Measurements from ENCODE around the gene SLC31A2. TPM values are rescaled to one million over a fixed set of nuclear protein-coding genes. Genes with fewer than 3 reads are reported as not detected.
"Not testable (repeated sequence)": the region's sequence is repeated elsewhere in the genome, so short reads cannot be mapped to it uniquely, and the experiment has no call there.

Gene SLC31A2
- polyA plus RNA-seq, 3 donors: 82.9 to 247 (median 188) TPM

DNA sequence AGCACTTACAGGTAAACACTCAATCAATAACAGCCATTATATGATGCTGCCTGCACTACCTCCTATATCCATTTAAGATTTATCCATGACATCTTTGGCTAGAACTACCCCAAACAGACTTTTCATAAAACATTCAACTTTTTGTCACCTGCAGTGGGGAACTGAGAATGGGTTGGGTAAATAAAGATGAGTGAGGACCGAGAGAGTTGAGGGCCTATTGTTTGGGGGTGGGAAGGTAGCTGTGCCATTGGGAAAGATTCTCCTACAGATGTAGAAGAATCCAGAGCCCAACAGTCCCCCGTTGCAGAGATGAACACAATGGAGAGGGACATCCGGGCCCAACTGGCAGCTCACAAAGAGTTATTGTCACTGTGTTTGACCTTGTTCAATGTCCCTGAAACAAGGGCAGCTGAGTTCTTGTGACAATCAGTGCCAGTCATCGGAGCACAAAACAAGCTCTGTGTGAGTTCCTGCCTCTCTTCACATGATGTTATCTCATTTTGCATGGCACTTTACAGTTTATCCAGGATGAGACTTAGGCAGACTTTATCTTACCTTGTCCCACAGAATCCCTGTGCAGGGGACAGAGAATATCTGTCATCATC is 11.5 kb upstream of the SLC31A2 start:
- Histone ChIP-seq H3K9ac (ENCODE audit: insufficient read depth, low read length, poor library complexity, severe bottlenecking) (no peak overlapping the region), H3K4me3 (replicated peaks in 1 of 3; ENCODE audit: low read depth in 2 of 3, low read length in 3 of 3) (no peak overlapping the region), H3K9me3 (replicated peaks in 1 of 2; ENCODE audit: control insufficient read depth in 1 of 2, insufficient read depth in 1 of 2, low read length in 2 of 2) (peaks cover 10 to 13% of the 10 kb centered on the region in 2 donors), H3K27me3 (ENCODE audit: control insufficient read depth in 2 of 2, insufficient read depth in 2 of 2, low read length in 2 of 2) (peaks cover 3% of the 10 kb centered on the region in 2 donors), H3K36me3 (replicated peaks in 1 of 2; ENCODE audit: control insufficient read depth in 1 of 2, insufficient read depth in 2 of 2, low read length in 2 of 2) (no peaks in the 10 kb centered on the region), H3K79me2 (ENCODE audit: insufficient read depth, low read length) (no peaks in the 10 kb centered on the region), H2AFZ (ENCODE audit: insufficient read depth, low read depth, low read length, poor library complexity, severe bottlenecking) (no peak overlapping the region), H3K4me1 (ENCODE audit: control insufficient read depth in 1 of 2, insufficient read depth in 2 of 2, low read length in 2 of 2) (no peaks in the 10 kb centered on the region), H4K20me1 (ENCODE audit: insufficient read depth, low read length) (no peaks in the 10 kb centered on the region), H3K4me2 (replicated peaks; ENCODE audit: extremely low read depth, low read length, poor library complexity, severe bottlenecking) (no peak overlapping the region), H3K27ac (ENCODE audit: low read depth in 1 of 2, low read length in 2 of 2) (no peak overlapping the region)
- WGBS (ENCODE audit: insufficient coverage): 71% methylated on average over 4 of the region's 4 CpGs
- intact Hi-C loops (cut with micrococcal nuclease): no loop called here
- H3K36me3 Mint-ChIP-seq: no peaks in the 10 kb centered on the region
- DNase-seq: no peak
- H3K27ac Mint-ChIP-seq: no peak overlapping the region
- H3K27me3 Mint-ChIP-seq (ENCODE audit: low read depth in 3 of 3): peaks cover 7 to 21% (median 18%) of the 10 kb centered on the region in 3 donors
- H3K9me3 Mint-ChIP-seq: peaks cover 8 to 31% (median 24%) of the 10 kb centered on the region in 7 donors
- TF ChIP-seq, protein P1, sequence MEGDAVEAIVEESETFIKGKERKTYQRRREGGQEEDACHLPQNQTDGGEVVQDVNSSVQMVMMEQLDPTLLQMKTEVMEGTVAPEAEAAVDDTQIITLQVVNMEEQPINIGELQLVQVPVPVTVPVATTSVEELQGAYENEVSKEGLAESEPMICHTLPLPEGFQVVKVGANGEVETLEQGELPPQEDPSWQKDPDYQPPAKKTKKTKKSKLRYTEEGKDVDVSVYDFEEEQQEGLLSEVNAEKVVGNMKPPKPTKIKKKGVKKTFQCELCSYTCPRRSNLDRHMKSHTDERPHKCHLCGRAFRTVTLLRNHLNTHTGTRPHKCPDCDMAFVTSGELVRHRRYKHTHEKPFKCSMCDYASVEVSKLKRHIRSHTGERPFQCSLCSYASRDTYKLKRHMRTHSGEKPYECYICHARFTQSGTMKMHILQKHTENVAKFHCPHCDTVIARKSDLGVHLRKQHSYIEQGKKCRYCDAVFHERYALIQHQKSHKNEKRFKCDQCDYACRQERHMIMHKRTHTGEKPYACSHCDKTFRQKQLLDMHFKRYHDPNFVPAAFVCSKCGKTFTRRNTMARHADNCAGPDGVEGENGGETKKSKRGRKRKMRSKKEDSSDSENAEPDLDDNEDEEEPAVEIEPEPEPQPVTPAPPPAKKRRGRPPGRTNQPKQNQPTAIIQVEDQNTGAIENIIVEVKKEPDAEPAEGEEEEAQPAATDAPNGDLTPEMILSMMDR (IDR thresholded peaks at IDR 0.05): no peak
- H3K4me1 Mint-ChIP-seq: no peaks in the 10 kb centered on the region
- no peak overlapping the region for H3K4me3 Mint-ChIP-seq

DNA sequence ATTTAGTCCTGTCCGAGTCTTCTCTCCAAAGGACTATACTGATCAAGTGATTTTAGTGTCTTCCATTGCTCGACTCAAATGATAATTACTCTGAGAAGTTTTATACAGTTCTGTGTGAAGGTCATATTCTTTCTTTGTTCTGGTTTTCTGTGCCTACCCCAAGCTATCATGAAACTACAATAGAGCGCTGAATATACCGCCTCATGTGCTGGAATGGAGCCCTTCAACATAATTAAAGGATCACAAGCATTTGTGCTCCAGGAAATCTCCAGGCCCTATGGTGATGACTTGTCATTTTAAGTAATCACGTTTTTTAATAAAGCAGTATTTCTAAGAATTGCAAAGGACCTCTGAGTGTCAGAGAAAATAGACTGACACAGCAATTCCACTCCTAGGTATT is 10.9 kb upstream of the SLC31A2 start:
- no peaks in the 10 kb centered on the region for H3K79me2 ChIP-seq (ENCODE audit: insufficient read depth, low read length)
- no CpG with 5 or more reads among the region's 5 CpGs for WGBS (ENCODE audit: insufficient coverage)
- intact Hi-C loops (cut with micrococcal nuclease): no loop called here
- no peak for DNase-seq
- Mint-ChIP-seq H3K27me3 (ENCODE audit: low read depth in 3 of 3) (peaks cover 7 to 24% (median 21%) of the 10 kb centered on the region in 3 donors), H3K4me1 (no peaks in the 10 kb centered on the region), H3K36me3 (no peaks in the 10 kb centered on the region), H3K9me3 (peaks cover 8 to 33% (median 24%) of the 10 kb centered on the region in 7 donors), H3K27ac (no peak overlapping the region), H3K4me3 (no peak overlapping the region)
- H3K9ac ChIP-seq (ENCODE audit: insufficient read depth, low read length, poor library complexity, severe bottlenecking): no peak overlapping the region
- peaks cover 3% of the 10 kb centered on the region in 2 donors for H3K27me3 ChIP-seq (ENCODE audit: control insufficient read depth in 2 of 2, insufficient read depth in 2 of 2, low read length in 2 of 2)
- no peak overlapping the region for H3K27ac ChIP-seq (ENCODE audit: low read depth in 1 of 2, low read length in 2 of 2)
- no peak overlapping the region for H3K4me3 ChIP-seq (replicated peaks in 1 of 3; ENCODE audit: low read depth in 2 of 3, low read length in 3 of 3)
- no peaks in the 10 kb centered on the region for H3K4me1 ChIP-seq (ENCODE audit: control insufficient read depth in 1 of 2, insufficient read depth in 2 of 2, low read length in 2 of 2)
- H3K36me3 ChIP-seq (replicated peaks in 1 of 2; ENCODE audit: control insufficient read depth in 1 of 2, insufficient read depth in 2 of 2, low read length in 2 of 2): no peaks in the 10 kb centered on the region
- no peak overlapping the region for H2AFZ ChIP-seq (ENCODE audit: insufficient read depth, low read depth, low read length, poor library complexity, severe bottlenecking)
- peaks cover 10 to 13% of the 10 kb centered on the region in 2 donors for H3K9me3 ChIP-seq (replicated peaks in 1 of 2; ENCODE audit: control insufficient read depth in 1 of 2, insufficient read depth in 1 of 2, low read length in 2 of 2)
- TF ChIP-seq, protein P1 (IDR thresholded peaks at IDR 0.05): no peak
- no peaks in the 10 kb centered on the region for H4K20me1 ChIP-seq (ENCODE audit: insufficient read depth, low read length)
- no peak overlapping the region for H3K4me2 ChIP-seq (replicated peaks; ENCODE audit: extremely low read depth, low read length, poor library complexity, severe bottlenecking)

DNA sequence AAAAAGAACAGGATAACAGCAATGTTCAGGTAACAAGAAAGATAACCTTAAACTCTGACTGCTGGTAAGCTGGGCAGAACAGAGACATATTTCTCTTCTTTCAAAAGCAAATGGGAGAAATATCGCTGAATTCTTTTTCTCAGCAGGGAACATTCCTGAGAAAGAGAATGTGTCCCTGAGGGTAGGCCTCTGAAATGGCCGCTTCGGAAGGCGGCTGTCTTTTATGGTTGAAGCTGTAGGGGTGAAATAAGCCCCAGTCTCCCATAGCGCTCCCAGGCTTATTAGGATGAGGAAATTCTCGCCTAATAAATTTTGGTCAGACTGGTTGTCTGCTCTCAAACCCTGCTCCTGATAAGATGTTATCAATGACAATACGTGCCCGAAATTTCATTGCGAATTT is 9.9 kb upstream of the SLC31A2 start:
- DNase-seq; H3K79me2 ChIP-seq (ENCODE audit: insufficient read depth, low read length); H3K4me1 Mint-ChIP-seq; H4K20me1 ChIP-seq (ENCODE audit: insufficient read depth, low read length); H3K4me3 Mint-ChIP-seq; intact Hi-C loops (cut with micrococcal nuclease); H3K4me1 ChIP-seq (ENCODE audit: control insufficient read depth in 1 of 2, insufficient read depth in 2 of 2, low read length in 2 of 2); H3K4me2 ChIP-seq (replicated peaks; ENCODE audit: extremely low read depth, low read length, poor library complexity, severe bottlenecking); H3K9ac ChIP-seq (ENCODE audit: insufficient read depth, low read length, poor library complexity, severe bottlenecking); H3K27ac ChIP-seq (ENCODE audit: low read depth in 1 of 2, low read length in 2 of 2); H3K27ac Mint-ChIP-seq; H2AFZ ChIP-seq (ENCODE audit: insufficient read depth, low read depth, low read length, poor library complexity, severe bottlenecking); H3K27me3 ChIP-seq (ENCODE audit: control insufficient read depth in 2 of 2, insufficient read depth in 2 of 2, low read length in 2 of 2); H3K4me3 ChIP-seq (replicated peaks in 1 of 3; ENCODE audit: low read depth in 2 of 3, low read length in 3 of 3); H3K36me3 ChIP-seq (replicated peaks in 1 of 2; ENCODE audit: control insufficient read depth in 1 of 2, insufficient read depth in 2 of 2, low read length in 2 of 2); H3K36me3 Mint-ChIP-seq: not testable (repeated sequence)
- 98% methylated on average over 7 of the region's 9 CpGs for WGBS (ENCODE audit: insufficient coverage)
- Mint-ChIP-seq H3K9me3 (peaks cover 8 to 33% (median 24%) of the 10 kb centered on the region in 7 donors), H3K27me3 (ENCODE audit: low read depth in 3 of 3) (peaks cover 11 to 28% (median 22%) of the 10 kb centered on the region in 3 donors)
- H3K9me3 ChIP-seq (replicated peaks in 1 of 2; ENCODE audit: control insufficient read depth in 1 of 2, insufficient read depth in 1 of 2, low read length in 2 of 2): peaks cover 10 to 13% of the 10 kb centered on the region in 2 donors

Measured in CD14-positive monocyte (primary cell).